Activated T-cell treated with anti-CD3 and anti-CD28 coated beads for 24 hours (primary cell): ENCODE measurements around the gene MEIS2.

Experiments
- DNase-seq: peaks from one replicate; pipeline ENCODE4 v3.0.0-alpha.2; 2020; ENCODE audit warnings: low read depth

MEIS2 gene

DNA sequence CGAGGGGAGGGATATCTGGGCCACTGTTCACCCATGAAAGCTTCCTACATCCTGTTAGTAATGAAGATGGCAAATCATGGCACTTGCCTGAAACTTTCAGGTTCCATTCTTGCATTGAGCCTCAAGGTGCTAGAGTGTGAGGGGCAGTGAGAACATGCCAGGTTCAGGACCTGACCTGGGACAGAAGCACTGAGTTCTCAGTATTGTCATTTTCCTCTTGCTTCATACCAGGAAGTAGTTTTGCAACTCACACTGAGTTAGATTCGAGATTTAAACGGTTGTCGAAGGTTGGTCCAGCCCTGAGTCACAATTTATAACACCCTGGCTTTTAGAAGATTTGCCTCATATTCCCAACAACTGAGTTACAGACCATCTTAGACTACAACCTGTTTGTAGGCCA, 11.8 kb upstream of the MEIS2 start:
- no peak for DNase-seq

- DNase-seq = no peak
Observed at GRCh38 chr15:37111427-37111717, 11.0 kb upstream of the MEIS2 start.

- DNase-seq = no peak
Observed at GRCh38 chr15:37109872-37110572, 9.7 kb upstream of the MEIS2 start.

GRCh38 chr15:37109168-37109871, 9.0 kb upstream of the MEIS2 start:
- no peak for DNase-seq

- DNase-seq = no peak
Observed at GRCh38 chr15:37108381-37109167, 8.2 kb upstream of the MEIS2 start.

GRCh38 chr15:37107744-37108380, 7.5 kb upstream of the MEIS2 start:
- DNase-seq = no peak

DNA sequence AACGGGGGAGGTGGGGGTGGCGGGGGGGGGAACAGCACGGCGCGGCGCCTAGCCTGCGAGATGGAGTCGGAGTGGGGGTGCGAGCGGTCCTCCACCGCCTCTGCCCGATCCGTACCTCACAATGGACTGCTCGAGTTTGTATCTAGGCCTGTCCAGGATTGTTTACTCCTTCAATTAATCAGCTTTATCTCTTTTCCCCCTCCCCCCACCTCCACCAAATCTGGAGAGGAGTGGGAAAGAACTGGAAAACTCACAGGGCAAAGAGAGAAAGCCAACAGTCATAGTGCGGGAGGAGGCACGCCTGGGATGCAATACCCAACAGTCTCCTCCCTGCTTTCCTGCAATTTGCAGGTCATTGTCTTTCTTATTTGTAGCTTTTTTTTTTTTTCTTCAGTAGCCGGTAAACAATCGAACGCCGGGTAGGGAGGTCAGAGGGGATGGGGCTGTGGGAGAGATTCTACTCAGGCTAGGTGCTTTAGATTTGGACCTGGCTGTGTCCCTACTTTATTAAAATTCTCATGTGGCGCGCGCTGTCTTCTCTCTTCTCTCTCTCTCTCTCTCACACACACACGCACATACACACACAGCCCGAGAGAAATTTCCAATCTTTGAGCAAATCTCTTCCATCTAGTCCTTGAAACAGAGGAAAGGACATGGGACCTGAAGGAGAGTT, 6.9 kb upstream of the MEIS2 start:
- no peak for DNase-seq

GRCh38 chr15:37106490-37107001, 6.2 kb upstream of the MEIS2 start:
- no peak for DNase-seq

- no peak for DNase-seq
Observed at GRCh38 chr15:37105889-37106288, 5.5 kb upstream of the MEIS2 start.

DNA sequence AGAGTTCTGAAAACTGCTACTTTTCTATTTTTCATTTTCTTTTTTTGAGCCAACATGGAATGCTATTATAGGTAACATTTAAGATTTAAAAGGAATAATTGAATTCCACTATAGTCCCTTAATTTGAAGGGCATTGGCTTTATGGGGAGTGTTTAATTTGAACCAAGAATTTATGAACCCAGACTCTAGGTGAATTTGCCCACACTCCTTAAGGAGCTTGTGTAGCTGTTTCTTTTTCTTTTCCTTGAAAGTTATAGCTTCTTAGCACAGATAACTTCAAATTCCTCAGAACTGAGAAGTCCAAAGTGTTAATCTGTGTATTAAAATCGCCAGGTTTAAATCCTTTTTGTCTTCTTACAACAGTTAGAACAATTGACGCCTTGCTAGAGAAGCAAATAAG, 4.7 kb upstream of the MEIS2 start:
- no peak for DNase-seq

- DNase-seq = no peak
Observed at GRCh38 chr15:37104424-37104981, 4.2 kb upstream of the MEIS2 start.

GRCh38 chr15:37103475-37104423, 3.4 kb upstream of the MEIS2 start:
- no peak for DNase-seq

DNA sequence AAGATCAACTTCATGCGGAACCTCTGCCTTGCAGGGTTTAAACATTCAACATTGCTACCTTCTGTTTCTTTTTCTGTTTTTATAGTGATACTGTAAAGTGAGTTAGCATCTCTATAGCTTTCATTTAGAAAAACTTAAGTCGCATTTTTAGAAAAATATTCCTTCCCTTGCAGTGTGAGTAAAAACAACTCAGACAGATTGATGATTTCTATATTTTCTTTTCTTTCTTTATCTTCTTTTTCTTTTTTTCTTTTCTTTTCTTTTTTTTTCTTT, 2.8 kb upstream of the MEIS2 start:
- no peak for DNase-seq

DNA sequence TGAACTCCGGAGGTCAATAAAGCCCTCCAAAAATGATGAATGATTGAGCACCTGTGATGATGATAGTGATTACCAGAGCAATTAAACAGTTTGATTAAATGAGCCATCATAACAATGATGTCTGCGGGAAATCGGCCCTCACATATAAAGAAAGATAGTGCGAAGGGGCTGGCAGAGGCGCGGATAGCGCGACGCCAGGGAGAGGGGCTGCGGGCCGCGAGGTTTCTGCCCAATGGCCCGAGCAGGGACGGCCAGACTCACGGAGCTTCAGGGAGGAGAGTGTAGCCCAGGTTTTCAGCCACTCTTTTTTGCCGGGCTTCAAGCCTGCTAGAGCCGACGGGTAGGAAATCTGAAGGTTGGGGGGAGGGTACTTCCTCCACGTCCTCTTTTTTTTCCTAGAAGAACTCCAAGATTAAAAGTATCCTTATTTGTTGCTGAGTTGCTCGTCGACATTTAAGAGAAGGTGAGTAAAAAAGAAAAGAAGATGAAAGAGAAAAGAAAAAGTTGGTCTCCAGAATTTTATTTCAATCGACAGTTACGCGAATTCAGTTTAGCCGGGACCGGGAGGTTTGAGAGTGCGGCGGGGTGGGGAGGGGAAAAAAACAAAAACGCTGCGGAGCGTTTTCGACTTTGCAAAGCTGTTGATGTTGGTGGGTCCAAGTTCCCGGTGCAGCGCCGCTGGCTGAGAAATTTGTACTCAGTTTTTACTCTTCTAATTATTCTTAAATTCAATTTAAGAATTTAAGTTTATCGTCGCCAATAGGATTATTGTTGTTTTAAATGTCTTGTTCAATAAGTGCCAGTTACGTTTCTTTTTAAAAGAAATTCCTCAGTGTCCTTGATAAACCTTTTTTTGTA, 2.2 kb upstream of the MEIS2 start:
- DNase-seq = no peak

GRCh38 chr15:37101980-37102304, 1.6 kb upstream of the MEIS2 start:
- DNase-seq = no peak

GRCh38 chr15:37100966-37101215, 542 bp upstream of the MEIS2 start:
- DNase-seq = no peak

DNA sequence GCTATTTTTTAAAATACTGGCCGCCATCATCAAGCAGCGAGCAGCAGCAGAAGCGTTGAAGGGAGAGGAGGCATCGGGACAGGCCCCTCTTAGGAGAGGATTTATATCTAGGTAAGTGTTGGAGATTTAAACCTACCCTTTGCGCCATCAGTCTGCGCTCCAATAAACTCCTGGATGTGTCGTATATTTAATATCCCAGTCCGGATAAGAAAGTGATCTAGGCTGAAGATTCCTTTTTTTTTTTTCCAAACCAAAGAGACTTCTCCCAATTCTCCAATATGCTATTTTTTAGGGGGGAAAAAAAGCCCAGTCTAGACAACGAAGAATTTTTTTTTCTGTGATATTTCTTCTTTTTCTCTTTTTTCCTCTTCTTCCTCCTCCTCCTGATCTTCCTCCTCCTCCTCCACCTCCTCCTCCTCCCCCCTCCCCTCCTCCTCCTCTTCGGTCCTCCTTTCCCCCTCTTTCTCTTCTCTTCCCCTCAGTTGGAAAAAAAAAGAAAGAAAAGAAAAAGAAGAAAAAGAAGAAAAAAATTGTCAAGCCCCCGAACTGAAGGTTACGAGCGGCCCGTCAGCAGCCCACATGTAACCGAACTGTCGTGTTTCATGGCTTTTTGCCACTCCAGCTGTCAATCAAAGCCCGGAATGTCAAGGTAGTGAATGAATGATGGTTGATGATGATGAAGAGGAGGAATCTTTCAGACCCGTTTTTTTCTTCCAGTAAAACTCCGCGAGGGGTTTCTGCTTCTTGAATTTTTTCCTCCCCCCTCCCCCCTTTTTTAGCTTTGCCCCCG, 835 bp downstream of the MEIS2 start:
- DNase-seq = no peak

- DNase-seq = no peak
Observed at GRCh38 chr15:37098468-37099318, 1.7 kb downstream of the MEIS2 start.
